GM18868 (cell line): ENCODE data around the gene COL25A1.
"Not testable (repeated sequence)": the region's sequence is repeated elsewhere in the genome, so short reads cannot be mapped to it uniquely, and the experiment has no call there.

Experiments used
- ATAC-seq: cut with Tn5 transposase; IDR thresholded peaks from one replicate; pipeline ENCODE4 v1.9.1; 2021; ENCODE audit warnings: mild to moderate bottlenecking, moderate library complexity; ENCODE audit not compliant: unreplicated experiment

COL25A1 gene

DNA sequence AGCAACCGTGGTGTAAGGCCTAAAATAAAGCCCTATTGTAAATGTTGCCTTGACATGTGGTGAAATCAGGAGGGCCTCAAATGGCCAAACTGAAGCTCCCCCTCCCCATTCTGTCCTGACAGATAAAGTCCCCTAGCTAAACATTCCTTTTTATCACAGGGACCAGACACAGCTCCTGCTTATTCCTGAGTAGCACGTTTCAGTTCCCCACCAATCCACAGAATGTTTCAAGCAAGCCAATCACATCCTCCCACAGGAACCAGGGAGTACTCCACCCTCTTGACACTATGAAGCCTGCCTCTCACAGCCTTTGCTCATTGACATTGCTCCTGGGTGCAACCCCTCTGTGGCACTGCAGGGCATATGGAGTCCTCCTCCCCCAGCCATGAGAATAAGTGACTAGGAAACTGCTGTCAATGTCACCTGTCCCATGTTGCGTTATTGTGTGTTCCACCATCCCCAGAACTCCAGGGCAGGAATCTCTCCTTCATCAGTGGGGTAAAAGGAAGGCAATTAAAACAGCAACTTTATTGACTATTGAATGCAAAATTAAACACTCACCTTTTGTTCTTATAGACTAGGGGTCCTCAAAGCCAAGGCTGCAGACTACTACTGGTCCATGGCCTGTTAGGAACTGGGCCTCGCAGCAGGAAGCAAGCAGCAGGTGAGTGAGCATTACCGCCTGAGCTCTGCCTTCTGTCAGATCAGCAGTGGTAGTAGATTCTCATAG, 128.1 kb downstream of the COL25A1 start:
- no peak for ATAC-seq

- ATAC-seq = no peak
Observed at GRCh38 chr4:109172301-109172700, 130.2 kb downstream of the COL25A1 start.

DNA sequence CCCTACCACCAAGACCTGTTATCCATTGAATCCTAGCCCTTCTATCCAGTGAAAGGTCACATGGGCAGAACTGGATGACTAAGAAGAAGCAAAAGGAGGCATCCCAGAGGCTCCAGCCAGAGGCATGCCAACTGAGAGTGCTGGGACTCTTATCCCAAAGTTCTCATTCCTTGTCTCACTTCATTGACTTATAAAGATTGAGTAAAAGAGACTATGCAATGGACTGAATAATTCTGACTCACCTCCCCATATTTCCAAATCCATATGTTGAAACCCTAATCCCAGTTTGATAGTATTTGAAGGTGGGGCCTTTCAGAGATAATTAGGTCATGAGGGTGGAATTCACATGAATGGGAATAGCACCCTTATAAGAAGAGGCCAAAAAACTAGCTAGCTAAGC, 131.4 kb downstream of the COL25A1 start:
- no peak for ATAC-seq

DNA sequence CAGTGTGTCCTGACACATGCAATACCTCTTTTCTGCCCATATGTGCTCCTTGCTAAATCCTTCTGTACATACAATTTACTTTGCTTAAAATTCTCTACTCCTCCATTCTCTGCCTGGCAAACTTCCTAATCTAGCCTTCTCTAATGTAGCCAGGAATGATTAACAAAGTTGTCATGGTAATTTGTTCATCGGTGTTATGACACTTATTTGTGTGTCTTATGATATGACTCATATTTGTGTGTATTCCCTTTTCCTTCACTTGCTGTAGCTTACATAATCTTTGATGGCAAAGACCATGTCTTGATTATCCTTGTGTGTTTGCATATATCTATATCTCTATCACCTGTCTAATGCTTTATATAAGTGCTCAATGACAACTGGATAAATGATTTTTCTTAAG, 133.3 kb downstream of the COL25A1 start:
- ATAC-seq = no peak

DNA sequence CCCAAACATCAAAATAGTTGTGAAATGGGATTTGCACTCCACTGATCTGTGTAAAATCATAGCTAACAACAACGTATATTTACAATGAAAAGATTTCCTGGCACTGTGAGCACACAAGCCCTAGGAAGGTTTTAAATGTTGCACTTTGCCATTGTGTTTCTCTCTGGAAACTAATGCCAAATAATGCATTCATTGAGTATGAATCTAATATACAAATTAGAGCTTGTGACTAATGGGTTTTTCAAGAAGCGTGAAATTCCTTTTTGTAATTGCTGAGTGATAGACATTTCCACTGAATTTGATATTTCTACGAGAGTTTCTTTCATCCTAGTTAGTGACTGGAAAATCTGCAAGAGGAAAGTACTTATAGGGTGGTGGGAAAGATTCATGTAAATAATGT, 135.9 kb downstream of the COL25A1 start:
- no peak for ATAC-seq

DNA sequence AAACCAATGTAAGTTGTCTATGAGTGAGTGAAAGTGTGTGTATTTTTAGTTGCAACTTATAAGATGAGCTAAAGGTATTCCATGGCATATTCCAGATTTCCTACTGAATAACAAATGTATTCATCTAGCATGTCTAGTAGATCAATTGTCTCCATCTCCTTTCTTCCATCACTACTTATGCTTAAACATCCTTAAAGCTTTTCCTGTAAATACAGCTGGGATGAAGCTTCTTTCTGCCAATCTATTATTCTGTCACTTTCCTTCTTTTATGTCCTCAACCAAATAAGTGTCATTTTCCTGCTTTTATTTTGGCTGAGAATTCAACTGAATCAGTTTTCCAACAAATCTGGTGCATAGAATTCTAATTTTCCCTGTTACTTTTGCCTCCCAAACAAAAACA, 136.3 kb downstream of the COL25A1 start:
- ATAC-seq = no peak

DNA sequence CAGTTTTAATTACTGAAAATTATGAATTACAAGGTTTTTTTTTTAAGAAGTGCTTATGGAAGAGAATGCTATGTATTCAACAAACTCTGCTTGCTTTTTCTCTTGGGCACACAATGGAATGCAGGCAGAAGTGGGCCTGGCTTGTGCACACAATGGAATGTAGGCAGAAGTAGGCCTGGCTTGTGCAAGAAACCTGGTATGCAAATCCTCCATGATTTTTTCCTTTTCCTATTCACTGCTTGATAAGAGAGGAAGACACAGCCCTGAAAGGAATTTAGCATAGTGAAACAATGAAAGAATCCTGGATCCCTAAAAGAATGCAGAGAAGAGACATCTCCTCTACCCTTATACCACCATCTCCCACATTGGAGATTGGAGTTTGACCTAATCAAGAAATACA, 138.4 kb downstream of the COL25A1 start:
- ATAC-seq = no peak

DNA sequence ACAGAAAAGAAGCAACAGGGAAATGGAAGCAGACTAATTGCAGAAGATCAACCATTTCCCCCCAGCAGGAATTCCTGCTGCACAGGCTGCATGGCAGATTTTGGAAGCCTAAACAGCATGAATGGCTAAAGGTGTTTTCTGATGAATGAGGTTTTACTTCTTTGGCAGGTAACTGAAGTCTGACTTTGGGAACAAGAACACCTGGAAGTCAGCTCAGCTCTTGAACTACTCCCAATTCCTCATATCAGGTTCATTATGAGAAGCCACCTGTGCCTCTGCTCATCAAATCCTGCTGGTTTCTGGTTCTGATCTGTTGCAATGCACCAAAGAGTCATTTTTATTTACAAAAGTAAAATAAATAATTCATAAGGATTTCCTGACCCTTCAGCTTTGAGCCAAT, 139.0 kb downstream of the COL25A1 start:
- ATAC-seq = no peak

DNA sequence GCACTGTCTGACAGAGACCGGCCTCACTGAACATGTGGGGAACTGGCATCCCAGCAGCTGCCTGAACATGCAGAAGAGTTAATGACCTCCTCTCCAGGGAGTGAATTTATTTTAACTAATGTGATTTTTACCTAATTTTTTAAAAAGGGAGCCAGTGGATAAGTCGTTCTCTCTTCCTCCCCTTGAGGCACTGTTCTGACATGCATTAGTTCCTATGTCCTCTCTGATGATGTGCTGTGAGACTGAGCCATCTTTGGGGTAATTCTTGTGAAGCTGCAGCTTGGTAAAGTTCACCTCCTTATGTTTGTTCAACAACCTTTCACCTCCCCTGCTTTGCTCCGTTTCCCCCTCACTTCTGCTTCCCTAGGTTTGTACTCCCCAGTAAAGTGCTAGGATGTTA, 139.7 kb downstream of the COL25A1 start:
- no peak for ATAC-seq

DNA sequence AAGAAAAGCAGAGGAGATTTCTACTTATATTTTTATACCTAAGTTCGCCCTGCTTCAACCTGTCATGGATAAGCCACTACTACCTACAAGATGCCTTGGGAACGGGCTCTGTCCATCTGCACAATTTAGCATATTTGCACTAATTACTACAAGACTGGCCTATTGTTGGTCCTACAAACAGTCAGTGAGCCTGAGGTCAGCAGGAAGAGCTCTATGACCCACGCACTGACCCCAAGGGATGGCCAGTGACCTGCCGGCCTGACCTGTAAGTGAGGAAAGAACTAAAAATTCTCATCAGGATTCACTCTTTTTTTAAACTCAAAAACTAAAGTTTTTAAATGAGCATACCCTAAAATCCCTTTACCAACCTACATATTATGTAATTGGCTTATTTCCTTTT, 142.0 kb downstream of the COL25A1 start:
- ATAC-seq = no peak

DNA sequence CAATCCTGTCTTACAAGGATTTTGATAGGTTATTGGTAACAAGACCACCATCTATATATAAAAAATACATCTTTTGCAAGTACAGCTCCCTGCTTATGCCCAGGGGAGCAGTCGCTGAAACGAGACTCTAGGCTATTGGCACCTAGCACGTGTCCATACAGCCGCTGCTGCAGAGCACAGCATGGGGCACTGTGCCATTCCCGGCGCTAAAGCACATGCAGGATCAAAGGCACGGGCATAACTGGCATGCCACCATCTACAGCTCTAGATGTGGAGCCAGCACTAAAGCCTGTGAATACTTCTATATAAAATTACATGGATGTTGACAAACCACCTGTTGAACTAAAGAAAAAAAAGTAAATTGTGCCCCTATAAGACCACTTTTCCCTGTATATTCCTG, 144.8 kb downstream of the COL25A1 start:
- ATAC-seq = no peak

GRCh38 chr4:109157205-109157604, 145.3 kb downstream of the COL25A1 start:
- no peak for ATAC-seq

DNA sequence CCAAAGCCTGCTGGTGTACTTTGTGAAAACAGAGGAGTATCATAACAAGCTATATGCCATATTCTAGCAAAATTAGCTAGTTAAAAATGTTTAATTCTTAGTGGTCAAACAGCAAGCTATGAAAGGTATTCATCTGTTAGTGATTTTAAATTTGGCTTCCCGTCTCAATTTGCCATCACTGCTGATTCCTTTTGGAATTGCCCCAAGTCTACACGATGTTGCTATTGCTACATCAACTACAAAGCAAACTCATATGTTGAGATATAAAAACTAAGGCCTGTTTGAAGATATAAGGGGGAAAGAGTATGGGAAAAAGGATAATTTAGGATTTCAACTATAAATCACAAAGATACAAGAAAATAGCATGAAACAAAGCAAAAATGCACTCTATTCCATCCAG, 146.1 kb downstream of the COL25A1 start:
- no peak for ATAC-seq

DNA sequence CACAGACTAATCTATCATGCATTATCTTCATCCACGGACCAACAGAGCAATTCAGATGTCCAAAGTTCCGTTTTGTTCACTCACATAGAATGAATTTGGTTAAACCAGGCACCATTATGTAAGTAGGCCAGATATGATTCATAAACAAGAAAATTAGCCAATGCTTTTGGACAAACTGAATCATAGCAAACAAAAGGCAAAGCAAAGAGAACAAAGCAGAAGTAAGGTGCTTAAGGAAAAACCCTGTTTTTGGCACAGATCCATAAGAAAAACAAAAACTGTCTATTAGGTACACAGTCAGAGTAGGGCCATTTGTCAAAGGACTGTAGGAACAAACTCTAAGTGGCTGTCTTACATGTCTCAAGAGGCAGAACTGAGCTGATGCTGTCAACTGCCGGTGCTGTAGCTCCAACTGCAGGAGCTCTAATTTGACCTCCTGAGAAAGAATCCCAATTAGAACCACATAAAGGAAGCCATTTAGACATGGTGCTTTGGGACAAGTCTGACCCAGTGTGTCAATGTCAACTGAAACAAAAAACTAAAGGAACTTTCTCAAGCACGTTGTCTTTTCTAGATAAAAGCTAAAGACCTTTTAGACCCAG, 146.7 kb downstream of the COL25A1 start:
- no peak for ATAC-seq

DNA sequence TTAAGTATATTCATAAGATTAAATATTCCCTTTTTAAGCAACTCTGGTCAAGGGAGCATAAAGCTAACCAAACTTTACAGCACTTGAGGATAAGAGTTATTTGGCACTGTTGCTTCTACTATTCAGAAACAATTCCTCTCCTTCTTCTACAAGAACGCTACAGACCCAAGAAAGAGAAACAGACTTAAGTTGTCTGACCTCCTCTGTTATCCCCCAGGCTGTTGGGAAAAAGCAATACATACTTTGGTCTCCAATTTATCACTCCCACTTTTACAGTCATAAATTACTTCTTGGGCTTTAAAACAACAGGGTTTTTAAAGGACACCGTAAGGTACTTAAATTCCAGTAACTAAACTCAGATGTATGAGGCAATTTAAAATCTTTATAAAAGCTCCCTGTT, 147.4 kb downstream of the COL25A1 start:
- no peak for ATAC-seq

- ATAC-seq = no peak
Observed at GRCh38 chr4:109154424-109154823, 148.0 kb downstream of the COL25A1 start.

GRCh38 chr4:109149836-109150235, 152.6 kb downstream of the COL25A1 start:
- ATAC-seq = no peak

GRCh38 chr4:109148577-109149075, 153.8 kb downstream of the COL25A1 start:
- ATAC-seq = no peak

GRCh38 chr4:109147135-109147534, 155.3 kb downstream of the COL25A1 start:
- ATAC-seq = no peak

GRCh38 chr4:109146499-109146898, 156.0 kb downstream of the COL25A1 start:
- ATAC-seq = no peak

DNA sequence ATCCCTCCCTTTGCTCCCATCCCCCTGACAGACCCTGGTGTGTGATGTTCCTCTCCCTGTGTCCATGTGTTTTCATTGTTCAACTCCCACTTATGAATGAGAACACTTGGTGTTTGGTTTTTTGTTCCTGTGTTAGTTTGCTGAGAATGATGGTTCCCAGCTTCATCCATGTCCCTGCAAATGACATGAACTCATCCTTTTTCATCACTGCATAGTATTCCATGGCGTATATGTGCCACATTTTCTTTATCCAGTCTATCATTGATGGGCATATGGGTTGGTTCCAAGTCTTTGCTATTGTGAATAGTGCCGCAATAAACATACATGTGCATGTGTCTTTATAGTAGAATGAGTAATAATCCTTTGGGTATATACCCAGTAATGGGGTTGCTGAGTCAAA, 164.3 kb downstream of the COL25A1 start:
- ATAC-seq = not testable (repeated sequence)

DNA sequence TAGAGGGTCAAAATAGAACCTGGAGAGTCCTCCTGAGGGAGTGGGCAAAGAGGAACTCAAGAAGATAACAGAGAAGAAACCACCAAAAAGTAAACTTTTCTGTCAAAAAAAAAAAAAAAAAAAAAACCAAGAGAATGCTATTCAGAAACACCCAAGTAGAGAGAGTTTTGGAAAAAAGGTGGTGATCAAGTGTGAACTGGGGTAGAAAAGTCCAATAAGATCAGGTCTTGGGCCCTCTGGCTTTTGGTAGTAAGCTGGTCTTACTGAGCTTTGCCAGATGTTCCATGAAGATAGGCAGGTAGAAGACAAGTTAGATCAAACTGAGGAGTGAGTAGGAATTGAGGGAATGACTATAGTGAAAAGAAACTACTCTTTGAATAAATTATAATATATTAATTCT, 167.5 kb downstream of the COL25A1 start:
- no peak for ATAC-seq

- ATAC-seq = no peak
Observed at GRCh38 chr4:109134268-109134667, 168.2 kb downstream of the COL25A1 start.
